GM12878 (cell line): ENCODE data around the gene STARD13. TPM values are rescaled to one million over a fixed set of nuclear protein-coding genes. Genes with fewer than 3 reads are reported as not detected.

ENCODE experiments used
- ASH2L ChIP-seq: fragments of 300-600, 200-600 bp; sonication (generic); IDR thresholded peaks from 2 replicates; pipeline ENCODE4 v1.6.1; 2017; ENCODE audit warnings: low read depth, mild to moderate bottlenecking, borderline replicate concordance
- BMI1 ChIP-seq: fragments of 450-650 bp; IDR thresholded peaks from 2 replicates; pipeline ENCODE4 v1.6.1; 2016; ENCODE audit warnings: mild to moderate bottlenecking, moderate library complexity, borderline replicate concordance
- BRCA1 ChIP-seq: IDR thresholded peaks from 2 replicates; pipeline ENCODE4 v1.6.1; 2011; ENCODE audit warnings: low read depth, low read length, improper control_type of control experiment
- CBX3 ChIP-seq: fragments of 200-600 bp; sonication (generic); IDR thresholded peaks from 2 replicates; pipeline ENCODE4 v1.6.1; 2016; ENCODE audit warnings: low read depth, borderline replicate concordance
- HDAC6 ChIP-seq: fragments of 200-600 bp; sonication (generic); IDR thresholded peaks from one replicate; pipeline ENCODE4 v1.8.0; 2017; ENCODE audit warnings: antibody characterized with exemption; ENCODE audit not compliant: unreplicated experiment
- LARP7 ChIP-seq: fragments of 450-650 bp; IDR thresholded peaks from 2 replicates; pipeline ENCODE4 v1.6.1; 2017; ENCODE audit warnings: mild to moderate bottlenecking
- MTA2 ChIP-seq: fragments of 450-650 bp; IDR thresholded peaks from 2 replicates; pipeline ENCODE4 v1.6.1; 2016; ENCODE audit warnings: low read depth, mild to moderate bottlenecking, moderate library complexity
- MXI1 ChIP-seq: fragments of 150-350 bp; IDR thresholded peaks from 2 replicates; pipeline ENCODE4 v1.6.1; 2011; ENCODE audit warnings: low read depth, mild to moderate bottlenecking, inconsistent platforms, low read length, improper control_type of control experiment
- NFYB ChIP-seq: IDR thresholded peaks from 2 replicates; pipeline ENCODE4 v1.6.1; 2011; ENCODE audit warnings: low read depth, mild to moderate bottlenecking, low read length, improper control_type of control experiment, moderate library complexity; ENCODE audit not compliant: insufficient read depth
- NR2F1 ChIP-seq: fragments of 450-650 bp; conservative IDR thresholded peaks from 2 replicates; pipeline ENCODE4 v1.6.1; 2017; ENCODE audit warnings: mild to moderate bottlenecking
- PML ChIP-seq: IDR thresholded peaks from 2 replicates; pipeline ENCODE4 v1.6.1; 2012; ENCODE audit warnings: low read length, inconsistent platforms
- POLR2AphosphoS5 ChIP-seq: IDR thresholded peaks from 2 replicates; pipeline ENCODE4 v1.6.1; 2011; ENCODE audit warnings: mild to moderate bottlenecking, low read length, inconsistent platforms
- RCOR1 ChIP-seq: conservative IDR thresholded peaks from 2 replicates; pipeline ENCODE4 v1.6.1; 2012; ENCODE audit warnings: low read depth, low read length, improper control_type of control experiment
- RELA ChIP-seq: fragments of 450-650 bp; IDR thresholded peaks from 2 replicates; pipeline ENCODE4 v1.8.0; 2014; ENCODE audit warnings: borderline replicate concordance; ENCODE audit not compliant: partially characterized antibody
- RFX5 ChIP-seq: IDR thresholded peaks from 2 replicates; pipeline ENCODE4 v1.6.1; 2011; ENCODE audit warnings: low read depth, low read length, improper control_type of control experiment
- SIX5 ChIP-seq: IDR thresholded peaks from 2 replicates; pipeline ENCODE4 v1.6.1; 2011; ENCODE audit warnings: mild to moderate bottlenecking, low read depth, low read length, moderate library complexity; ENCODE audit not compliant: severe bottlenecking
- SMAD5 ChIP-seq: IDR thresholded peaks from 2 replicates; pipeline ENCODE4 v1.6.1; 2016; ENCODE audit warnings: antibody characterized with exemption, low read depth
- SRF ChIP-seq, 2 experiments: IDR thresholded peaks; 2 replicates each; pipeline ENCODE4 v1.6.1; 2011; ENCODE audit warnings: low read depth in 2 of 2, low read length in 2 of 2, mild to moderate bottlenecking in 1 of 2, moderate library complexity in 1 of 2
- SUZ12 ChIP-seq: fragments of 200-600 bp; sonication (generic); IDR thresholded peaks from one replicate; pipeline ENCODE4 v1.6.1; 2018; ENCODE audit warnings: antibody characterized with exemption, mild to moderate bottlenecking; ENCODE audit not compliant: unreplicated experiment
- TAF1 ChIP-seq: IDR thresholded peaks from 2 replicates; pipeline ENCODE4 v1.6.1; 2011; ENCODE audit warnings: mild to moderate bottlenecking, low read depth, low read length, borderline replicate concordance
- TCF7 ChIP-seq: IDR thresholded peaks from 2 replicates; pipeline ENCODE4 v1.6.1; 2014; ENCODE audit warnings: antibody characterized with exemption, borderline replicate concordance
- ZNF622 ChIP-seq: fragments of 450-650 bp; IDR thresholded peaks from 2 replicates; pipeline ENCODE4 v1.6.1; 2017; ENCODE audit warnings: mild to moderate bottlenecking, inconsistent platforms
- polyA plus RNA-seq, 11 experiments: library from polyadenylated mRNA; depleted of rRNA in 4 of 11; unstranded in 6 of 11; stranded (reverse) in 5 of 11; fragments of >200 nt; fragmentation: Nextera tagmentation in 4 of 11; fragmentation: Illumina TruSeq in 1 of 11; extraction: Ambion mirVana in 4 of 11; extraction: Trizol in 1 of 11; gene quantifications; 1 replicate in 1 of 11; 2 replicates in 10 of 11; pipeline versions ENCODE4 v1.2.1 to v1.2.3, GENCODE V29; 2011 to 2016; ENCODE audit warnings: inconsistent platforms in 2 of 11, missing spikeins in 2 of 11, low read depth in 1 of 11
- total RNA-seq, 4 experiments: library from RNA; depleted of rRNA in 3 of 4; stranded (reverse); fragments of >200 nt in 3 of 4; fragmentation: Illumina TruSeq in 1 of 4; extraction: Trizol in 1 of 4; gene quantifications; 2 replicates each; pipeline versions ENCODE4 v1.2.1 to v1.2.3, GENCODE V29; 2013 to 2021
- TF ChIP-seq, protein P1 (sequence below): fragments of 450-650 bp; IDR thresholded peaks from 2 replicates; pipeline ENCODE4 v1.6.1; 2016; ENCODE audit warnings: mild to moderate bottlenecking
- TF ChIP-seq, protein P2 (sequence below): IDR thresholded peaks from 2 replicates; pipeline ENCODE4 v1.6.1; 2012; ENCODE audit warnings: mild to moderate bottlenecking, low read depth, low read length
- TF ChIP-seq, protein P3 (sequence below): IDR thresholded peaks from 2 replicates; pipeline ENCODE4 v1.6.1; 2012; ENCODE audit warnings: low read depth, low read length, improper control_type of control experiment
- TF ChIP-seq, protein P4 (sequence below): fragments of 450-650 bp; IDR thresholded peaks from 2 replicates; pipeline ENCODE4 v1.6.1; 2017; ENCODE audit warnings: low read depth, mild to moderate bottlenecking, moderate library complexity

The STARD13 gene
- total and polyA plus RNA-seq, 10 of the 15 experiments (the other 5 are each of a cell fraction or from before 2014, with no cell fraction given), result 4.0 to 41.6 (median 10.1) TPM

DNA sequence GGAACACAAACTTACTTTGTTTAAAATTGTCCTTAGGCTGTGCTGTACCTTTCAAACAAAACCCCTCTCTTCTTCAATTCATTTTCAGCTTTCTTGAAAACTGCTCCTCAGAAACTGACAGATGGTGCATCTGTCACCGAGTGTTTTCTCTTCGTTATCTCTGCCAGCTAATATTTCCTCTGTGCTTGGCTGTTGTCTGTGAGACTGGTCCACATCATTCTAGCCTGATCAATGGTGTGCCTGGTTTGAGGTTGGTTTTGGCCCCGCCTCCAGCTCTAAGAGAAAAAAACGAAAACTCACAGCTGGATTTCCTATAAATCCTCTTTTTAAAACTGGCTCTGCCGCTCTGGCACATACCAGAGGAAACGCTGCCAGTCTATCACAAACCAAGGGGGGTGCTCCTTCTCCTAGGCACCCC, 79.7 kb downstream of the STARD13 start (continued):
- no peak for TF ChIP-seq ZNF622
- no peak for TF ChIP-seq MTA2
- no peak for TF ChIP-seq CBX3
- TF ChIP-seq SRF (IDR thresholded peaks at IDR 0.05; ENCODE audit: low read depth in 2 of 2, low read length in 2 of 2), result no peak
- no peak for TF ChIP-seq RELA
- TF ChIP-seq NR2F1, result no peak
- no peak for TF ChIP-seq RFX5
- no peak for TF ChIP-seq HDAC6
- peak; percentile 88 for TF ChIP-seq POLR2AphosphoS5
- TF ChIP-seq BMI1, result no peak
- TF ChIP-seq, protein P1, sequence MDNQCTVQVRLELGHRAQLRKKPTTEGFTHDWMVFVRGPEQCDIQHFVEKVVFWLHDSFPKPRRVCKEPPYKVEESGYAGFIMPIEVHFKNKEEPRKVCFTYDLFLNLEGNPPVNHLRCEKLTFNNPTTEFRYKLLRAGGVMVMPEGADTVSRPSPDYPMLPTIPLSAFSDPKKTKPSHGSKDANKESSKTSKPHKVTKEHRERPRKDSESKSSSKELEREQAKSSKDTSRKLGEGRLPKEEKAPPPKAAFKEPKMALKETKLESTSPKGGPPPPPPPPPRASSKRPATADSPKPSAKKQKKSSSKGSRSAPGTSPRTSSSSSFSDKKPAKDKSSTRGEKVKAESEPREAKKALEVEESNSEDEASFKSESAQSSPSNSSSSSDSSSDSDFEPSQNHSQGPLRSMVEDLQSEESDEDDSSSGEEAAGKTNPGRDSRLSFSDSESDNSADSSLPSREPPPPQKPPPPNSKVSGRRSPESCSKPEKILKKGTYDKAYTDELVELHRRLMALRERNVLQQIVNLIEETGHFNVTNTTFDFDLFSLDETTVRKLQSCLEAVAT, result peak; percentile 84
- TF ChIP-seq SUZ12, result no peak
- TF ChIP-seq, protein P2, sequence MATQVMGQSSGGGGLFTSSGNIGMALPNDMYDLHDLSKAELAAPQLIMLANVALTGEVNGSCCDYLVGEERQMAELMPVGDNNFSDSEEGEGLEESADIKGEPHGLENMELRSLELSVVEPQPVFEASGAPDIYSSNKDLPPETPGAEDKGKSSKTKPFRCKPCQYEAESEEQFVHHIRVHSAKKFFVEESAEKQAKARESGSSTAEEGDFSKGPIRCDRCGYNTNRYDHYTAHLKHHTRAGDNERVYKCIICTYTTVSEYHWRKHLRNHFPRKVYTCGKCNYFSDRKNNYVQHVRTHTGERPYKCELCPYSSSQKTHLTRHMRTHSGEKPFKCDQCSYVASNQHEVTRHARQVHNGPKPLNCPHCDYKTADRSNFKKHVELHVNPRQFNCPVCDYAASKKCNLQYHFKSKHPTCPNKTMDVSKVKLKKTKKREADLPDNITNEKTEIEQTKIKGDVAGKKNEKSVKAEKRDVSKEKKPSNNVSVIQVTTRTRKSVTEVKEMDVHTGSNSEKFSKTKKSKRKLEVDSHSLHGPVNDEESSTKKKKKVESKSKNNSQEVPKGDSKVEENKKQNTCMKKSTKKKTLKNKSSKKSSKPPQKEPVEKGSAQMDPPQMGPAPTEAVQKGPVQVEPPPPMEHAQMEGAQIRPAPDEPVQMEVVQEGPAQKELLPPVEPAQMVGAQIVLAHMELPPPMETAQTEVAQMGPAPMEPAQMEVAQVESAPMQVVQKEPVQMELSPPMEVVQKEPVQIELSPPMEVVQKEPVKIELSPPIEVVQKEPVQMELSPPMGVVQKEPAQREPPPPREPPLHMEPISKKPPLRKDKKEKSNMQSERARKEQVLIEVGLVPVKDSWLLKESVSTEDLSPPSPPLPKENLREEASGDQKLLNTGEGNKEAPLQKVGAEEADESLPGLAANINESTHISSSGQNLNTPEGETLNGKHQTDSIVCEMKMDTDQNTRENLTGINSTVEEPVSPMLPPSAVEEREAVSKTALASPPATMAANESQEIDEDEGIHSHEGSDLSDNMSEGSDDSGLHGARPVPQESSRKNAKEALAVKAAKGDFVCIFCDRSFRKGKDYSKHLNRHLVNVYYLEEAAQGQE, result no peak
- TF ChIP-seq PML, result 0 out of 2 replicates have a peak, but pooled peaks have one; percentile 33
- 0 out of 2 replicates have a peak, but pooled peaks have one; percentile 36 for TF ChIP-seq MXI1
- TF ChIP-seq SMAD5, result peak; percentile 36; the same call in 1 of the 2 replicates
- TF ChIP-seq LARP7, result no peak
- TF ChIP-seq BRCA1, result no peak
- TF ChIP-seq, protein P3, sequence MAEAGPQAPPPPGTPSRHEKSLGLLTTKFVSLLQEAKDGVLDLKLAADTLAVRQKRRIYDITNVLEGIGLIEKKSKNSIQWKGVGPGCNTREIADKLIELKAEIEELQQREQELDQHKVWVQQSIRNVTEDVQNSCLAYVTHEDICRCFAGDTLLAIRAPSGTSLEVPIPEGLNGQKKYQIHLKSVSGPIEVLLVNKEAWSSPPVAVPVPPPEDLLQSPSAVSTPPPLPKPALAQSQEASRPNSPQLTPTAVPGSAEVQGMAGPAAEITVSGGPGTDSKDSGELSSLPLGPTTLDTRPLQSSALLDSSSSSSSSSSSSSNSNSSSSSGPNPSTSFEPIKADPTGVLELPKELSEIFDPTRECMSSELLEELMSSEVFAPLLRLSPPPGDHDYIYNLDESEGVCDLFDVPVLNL, result no peak
- no peak for TF ChIP-seq ASH2L
- no peak for TF ChIP-seq SIX5
- TF ChIP-seq, protein P4, sequence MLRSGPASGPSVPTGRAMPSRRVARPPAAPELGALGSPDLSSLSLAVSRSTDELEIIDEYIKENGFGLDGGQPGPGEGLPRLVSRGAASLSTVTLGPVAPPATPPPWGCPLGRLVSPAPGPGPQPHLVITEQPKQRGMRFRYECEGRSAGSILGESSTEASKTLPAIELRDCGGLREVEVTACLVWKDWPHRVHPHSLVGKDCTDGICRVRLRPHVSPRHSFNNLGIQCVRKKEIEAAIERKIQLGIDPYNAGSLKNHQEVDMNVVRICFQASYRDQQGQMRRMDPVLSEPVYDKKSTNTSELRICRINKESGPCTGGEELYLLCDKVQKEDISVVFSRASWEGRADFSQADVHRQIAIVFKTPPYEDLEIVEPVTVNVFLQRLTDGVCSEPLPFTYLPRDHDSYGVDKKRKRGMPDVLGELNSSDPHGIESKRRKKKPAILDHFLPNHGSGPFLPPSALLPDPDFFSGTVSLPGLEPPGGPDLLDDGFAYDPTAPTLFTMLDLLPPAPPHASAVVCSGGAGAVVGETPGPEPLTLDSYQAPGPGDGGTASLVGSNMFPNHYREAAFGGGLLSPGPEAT, result 0 out of 2 replicates have a peak, but pooled peaks have one; percentile 19
- TF ChIP-seq TCF7, result no peak
- no peak for TF ChIP-seq RCOR1
- TF ChIP-seq TAF1, result peak; percentile 75
- 0 out of 2 replicates have a peak, but pooled peaks have one; percentile 15 for TF ChIP-seq NFYB
